NCI-H1105 (cell line): ENCODE results near the gene SMYD3.

Source experiments
- DNase-seq: peaks from one replicate; lab custom pipeline; 2025; lab: John Stamatoyannopoulos, UW

SMYD3 gene

DNA sequence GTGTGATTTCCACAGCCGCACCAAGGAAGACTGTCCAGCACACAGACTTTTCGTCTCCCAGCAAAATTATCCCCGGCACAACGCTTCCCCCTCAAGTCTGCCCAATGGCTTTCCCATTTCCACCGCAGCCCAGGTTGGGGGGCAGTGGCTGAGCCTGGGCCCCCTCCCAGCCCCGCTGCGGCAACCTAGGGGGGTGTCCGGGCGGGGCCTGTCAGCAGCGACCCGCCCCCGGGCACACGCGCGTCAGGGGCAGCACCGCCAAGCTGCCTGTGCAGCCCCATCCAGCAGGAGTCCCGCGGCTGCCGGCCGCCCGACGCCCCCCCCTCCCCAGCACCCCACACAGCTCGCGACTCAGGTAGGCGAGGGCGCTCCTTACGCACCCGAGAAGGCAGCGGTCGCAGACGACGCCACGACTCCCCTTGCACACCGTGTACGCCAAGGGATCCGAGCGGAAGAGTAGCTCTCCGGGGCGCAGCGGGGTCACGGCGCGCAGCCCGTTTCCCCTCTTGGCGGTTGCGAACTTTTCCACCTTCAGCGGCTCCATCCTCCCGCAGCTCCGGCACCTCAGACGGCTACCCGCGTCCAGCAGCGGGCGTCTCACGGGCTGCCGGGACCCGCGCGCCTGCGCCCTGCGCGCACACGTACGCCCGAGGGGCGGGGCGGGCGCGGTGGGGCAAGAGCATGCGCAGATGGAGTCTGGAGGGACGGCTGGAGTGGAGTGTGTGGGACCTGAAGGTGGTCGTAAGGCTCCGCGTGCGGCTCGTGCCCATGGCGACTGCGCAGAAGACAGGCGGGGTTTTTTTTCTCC, at the start of gene SMYD3:
Gene SMYD3 (minus strand): TSS at position 606 of the 808 bp plus-strand sequence.
- DNase-seq = peak; percentile 48

DNA sequence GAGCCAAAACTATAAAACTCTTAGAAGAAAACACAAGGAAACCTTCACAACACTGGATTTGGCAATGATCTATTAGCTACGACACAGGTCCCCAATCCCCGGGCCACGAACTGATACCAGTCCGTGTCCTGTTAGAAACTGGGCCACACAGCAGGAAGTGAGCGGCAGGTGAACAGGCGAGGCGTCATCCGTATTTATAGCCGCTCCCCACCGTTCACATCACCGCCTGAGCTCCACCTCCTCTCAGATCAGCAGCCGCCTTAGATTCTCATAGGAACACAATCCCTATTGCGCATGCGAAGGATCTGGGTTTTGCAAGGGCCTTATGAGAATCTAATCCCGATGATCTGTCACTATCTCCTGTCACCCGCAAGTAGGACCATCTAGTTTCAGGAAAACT, 47.1 kb upstream of the SMYD3 start:
- DNase-seq = no peak

DNA sequence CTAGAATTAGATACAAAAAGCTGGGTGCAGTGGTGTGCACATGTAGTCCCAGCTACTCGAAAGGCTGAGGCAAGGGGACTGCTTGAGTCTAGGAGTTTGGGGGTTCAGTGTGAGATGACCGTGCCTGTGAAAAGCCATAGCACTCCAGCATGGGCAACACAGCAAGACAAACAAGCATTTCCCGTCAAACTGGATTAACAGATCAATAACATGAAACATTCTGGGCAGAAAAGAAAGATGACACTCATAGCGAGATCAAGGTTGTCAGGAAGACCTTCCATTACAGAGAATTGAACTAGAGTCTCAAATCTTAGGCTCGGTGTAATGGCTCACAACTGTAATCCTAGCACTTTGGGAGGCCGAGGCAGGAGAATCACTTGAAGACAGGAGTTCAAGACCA, 45.0 kb upstream of the SMYD3 start:
- no peak for DNase-seq

DNA sequence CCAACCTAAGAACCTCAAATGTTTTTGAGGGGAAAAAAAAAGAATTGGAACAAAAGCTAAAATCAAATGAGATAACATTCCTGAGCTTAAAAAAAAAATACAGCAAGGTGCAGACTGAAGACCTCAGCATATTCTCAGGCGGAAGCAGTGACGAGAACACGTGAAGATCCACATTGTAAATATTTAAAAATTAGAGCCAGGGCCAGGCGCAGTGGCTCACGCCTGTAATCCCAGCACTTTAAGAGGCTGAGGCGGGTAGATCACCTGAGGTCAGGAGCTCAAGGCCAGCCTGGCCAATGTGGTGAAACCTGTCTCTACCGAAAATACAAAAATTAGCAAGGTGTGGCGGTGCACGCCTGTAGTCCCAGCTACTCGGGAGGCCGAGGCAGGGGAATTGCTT, 43.3 kb upstream of the SMYD3 start:
- no peak for DNase-seq

DNA sequence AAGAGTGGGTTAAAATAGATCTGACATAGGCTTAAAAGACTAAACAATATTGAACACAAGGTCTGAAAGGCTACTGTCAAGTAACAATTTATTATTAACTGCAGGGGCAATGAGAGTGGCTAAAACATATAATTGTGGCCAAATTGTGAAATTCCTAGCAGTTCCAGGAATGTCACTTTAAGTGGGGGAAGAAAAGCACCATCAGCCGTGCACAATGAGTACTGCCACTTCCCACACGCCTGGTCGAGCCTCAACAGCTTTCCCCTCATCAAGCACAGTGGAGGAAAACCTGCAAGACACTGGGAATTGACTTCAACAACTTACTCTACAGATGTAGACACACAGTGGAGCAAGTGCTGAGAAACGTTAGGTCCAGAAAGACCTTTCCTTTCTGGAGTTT, 42.6 kb upstream of the SMYD3 start:
- DNase-seq = no peak

DNA sequence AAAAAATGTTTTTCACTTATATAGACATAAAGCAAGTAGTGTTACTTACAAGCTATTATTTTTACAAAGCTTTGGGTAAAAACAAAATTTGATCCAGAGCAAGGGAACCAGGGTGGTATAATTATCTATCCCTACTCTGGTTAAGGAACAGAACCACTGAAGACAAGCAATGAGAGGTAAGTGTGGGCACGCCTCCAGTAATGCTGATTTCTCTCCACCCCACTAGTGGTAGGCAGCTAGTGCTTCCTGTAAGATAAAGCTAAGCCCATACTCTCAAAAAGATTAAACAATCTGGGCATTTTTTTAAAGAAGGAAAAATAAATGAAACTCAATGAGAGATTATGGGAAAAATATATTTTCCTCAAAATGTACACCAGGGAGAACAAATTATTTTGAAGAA, 36.9 kb upstream of the SMYD3 start:
- no peak for DNase-seq

DNA sequence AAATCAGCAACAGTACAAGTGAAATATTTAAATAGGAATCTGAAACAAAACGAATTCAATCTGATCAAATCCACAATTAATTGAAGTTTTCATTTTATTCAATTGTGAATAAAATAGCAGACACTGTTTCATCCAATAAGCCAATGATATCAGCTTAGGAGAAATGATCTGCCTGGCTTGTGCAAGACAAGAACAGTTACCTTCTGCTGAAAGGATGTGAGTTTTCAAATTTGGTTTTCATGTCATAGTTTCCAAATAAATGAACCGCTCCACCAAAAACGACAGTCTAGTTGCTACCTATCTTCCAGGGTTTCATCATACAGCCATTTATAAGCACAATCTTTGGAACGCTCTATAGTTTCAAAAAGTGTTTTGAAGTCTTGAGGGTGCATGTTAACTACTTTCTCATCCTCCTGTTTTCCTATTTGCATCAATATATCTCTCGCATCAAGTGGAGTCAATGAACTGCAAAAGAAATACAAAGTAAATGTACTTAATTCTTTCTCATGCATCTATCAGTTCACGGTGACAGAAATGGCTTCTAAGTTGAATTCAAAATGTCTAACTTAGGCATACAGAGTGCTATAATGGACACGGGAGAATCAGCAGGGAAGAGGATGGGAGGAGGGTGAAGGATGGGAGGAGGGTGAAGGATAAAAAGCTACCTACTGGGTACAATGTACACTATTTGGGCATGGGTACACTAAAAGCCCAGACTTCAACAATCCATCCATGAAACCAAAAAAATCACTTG, 33.8 kb upstream of the SMYD3 start:
- DNase-seq = no peak

DNA sequence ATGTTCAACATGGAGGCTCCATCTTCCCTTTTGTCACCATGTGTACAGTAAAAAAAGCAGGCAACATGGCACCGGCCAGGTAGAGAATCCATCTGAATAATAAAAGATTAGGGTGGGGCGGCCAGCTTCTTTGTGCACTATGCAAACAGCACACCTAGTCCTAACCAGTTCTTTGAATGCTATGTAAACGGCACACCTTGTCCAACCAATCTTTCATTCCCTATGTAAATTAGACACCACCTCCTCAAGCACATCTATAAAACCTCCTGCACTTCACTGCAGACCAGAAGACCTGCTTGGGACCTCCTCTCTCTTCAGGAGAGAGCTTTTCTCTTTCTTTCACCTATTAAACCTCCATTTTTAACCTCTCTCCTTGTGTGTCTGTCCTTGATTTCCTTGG, 30.8 kb upstream of the SMYD3 start:
- no peak for DNase-seq

DNA sequence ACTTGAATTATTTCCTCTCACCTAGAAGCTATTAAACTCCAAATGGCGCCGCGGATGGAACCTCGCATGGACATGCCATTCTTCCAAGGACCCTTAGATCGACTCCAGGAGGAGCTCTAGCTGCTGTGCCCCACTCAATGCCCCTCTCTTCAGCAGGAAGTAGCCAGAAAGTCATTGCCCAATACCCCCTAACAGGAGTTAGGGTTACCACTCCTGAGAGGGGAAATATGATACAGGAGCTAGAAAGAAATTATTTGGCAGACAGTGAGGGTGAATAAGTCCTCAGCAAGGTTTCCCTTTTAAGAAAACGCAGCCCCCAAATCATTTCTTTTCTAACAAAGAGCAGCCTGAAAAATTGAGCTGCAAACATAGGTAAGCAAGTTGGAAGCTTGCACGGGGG, 30.4 kb upstream of the SMYD3 start:
- no peak for DNase-seq

DNA sequence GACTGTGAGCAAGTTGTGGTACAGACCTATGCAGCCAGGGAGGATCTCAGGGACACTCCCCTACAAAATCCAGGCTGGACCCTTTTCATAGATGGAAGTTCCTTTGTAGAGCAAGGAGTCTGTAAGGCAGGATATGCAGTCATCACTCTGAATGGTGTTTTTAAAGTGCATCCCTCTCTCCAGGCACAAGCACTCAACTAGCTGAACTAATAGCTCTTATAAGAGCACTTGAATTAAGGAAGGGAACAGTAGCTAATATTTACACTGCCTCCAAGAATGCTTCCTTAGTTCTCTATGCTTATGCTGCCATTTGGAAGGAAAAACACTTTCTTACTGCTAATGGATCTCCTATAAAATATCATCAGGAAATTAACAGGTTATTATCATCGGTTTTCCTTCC, 27.0 kb upstream of the SMYD3 start:
- no peak for DNase-seq

DNA sequence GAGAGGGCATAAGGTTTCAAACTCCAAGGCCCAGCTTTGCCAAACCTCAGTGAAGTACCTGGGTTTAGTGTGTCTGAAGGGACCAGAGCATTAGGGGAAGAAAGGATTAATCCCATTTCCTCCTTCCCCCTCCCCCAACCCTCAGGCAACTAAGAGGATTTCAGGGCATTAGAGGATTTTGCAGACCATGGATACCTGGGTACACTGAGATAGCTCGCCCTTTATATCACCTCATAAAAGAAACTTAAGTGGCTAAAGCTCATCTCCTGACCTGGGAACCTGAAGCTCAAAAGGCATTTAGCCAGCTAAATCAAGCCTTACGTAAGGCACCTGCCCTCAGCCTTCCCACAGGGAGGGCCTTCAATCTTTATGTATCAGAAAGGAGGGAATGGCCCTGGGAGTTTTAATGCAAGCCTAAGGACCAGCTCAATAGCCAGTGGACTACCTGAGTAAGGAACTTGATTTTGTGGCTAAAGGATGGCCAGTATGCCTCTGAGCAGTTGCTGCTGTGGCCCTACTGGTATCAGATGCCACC, 26.4 kb upstream of the SMYD3 start:
- no peak for DNase-seq

DNA sequence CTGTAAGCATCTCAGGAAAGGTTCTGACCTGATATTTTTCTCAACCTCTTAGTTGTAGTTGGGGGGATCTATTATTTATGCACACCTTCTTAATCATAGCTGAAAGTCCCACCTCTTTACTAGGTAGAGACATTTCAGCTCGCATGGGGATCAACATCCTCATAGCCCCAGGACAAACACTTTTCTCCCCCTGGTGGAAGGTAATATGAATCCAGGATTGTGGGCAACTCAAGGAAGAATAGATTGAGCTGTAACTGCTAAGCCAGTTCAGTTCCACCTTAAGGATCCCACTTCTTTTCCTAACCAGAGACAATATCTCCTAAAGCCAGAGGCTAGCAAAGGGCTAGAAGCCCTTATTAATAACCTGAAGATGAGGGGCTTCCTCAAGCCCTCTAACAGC, 25.4 kb upstream of the SMYD3 start:
- DNase-seq = no peak

DNA sequence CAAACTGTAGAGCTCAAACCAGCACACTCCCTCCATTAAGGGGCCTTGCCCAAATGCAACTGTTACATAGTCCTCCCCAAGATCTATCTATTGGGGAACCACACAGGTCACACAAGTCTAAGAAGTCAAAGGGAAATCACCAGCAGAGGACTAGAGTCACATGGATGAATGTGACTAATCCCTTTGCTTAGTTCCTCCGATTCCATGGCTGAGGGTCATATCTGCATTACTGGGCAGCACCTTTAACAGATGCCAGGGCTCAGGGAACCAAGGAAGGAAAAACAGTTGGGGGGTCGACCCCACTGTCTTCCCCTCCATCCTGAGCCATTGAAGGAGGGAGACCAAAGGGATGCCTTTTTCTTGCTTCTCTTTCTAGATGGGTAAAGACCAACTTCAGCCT, 23.4 kb upstream of the SMYD3 start:
- DNase-seq = no peak

DNA sequence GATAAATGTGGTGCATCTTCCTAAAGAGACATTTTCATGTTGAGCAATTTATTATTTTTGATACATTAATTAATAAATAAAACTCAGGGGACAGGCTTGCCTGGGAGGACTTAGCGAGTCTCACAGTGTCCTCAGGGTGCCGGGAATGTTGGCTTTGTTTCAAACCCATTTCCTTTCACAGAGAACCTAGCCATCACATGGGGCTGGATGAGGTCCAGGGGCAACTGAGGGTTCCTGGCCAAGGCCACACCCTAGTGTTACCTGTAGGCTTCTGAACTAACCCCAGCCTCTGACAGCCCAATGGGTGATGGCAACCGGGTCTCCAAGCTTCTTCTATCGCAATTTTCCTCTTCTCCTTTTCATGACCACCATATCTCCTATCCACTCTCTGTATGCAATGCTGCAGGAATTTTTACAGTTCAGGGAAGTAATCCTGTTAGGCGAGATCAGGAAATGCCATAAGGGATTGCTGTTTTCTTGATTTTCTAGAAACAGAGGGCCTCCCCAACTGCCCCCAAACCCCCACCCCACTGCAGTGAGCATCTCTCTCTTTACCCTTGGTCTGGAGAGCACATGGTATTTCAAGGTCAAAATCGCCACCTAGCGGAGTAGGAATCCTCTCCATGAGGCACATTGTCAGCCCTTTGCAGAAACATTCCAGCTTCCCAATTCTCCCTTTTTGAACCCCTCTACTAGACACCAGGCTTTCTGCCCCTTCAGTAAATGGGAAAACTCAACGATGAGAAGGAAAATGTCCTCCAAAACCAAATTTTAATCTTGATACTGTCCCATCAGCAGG, 22.1 kb upstream of the SMYD3 start:
- no peak for DNase-seq

DNA sequence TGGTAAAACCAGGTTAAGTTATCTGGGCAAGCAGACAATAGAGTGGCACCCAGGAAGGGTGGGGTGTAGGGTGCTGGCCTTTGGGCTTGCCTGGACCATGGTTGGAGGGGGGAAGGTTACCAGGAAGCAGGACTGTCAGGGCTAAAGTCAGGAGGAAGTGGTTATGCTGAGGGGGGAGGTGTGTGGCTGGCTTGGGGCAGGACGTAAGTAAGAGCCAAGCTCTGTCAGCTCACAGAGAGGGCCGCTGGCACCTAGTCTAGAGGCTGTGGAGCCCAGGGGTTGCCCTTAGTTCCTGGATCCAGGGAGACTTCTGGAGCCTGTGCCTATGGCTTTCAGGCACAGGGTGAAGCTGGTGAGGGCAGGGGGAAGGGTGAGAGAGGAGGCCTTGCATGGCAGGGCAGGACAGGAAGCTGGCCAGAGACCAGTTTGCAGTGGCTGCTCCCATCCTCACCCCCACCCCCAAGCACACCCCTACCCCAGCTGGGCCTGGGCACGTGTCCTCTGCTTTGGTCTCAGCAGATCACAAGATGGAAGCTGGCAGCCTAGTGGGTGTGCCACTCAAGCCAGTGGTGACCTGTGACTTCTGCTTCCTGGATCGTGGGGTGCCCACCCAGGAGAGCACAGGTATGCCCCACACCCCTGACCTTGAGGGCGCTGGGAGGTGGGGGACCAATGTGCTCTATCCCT, 20.5 kb upstream of the SMYD3 start:
- DNase-seq = no peak

DNA sequence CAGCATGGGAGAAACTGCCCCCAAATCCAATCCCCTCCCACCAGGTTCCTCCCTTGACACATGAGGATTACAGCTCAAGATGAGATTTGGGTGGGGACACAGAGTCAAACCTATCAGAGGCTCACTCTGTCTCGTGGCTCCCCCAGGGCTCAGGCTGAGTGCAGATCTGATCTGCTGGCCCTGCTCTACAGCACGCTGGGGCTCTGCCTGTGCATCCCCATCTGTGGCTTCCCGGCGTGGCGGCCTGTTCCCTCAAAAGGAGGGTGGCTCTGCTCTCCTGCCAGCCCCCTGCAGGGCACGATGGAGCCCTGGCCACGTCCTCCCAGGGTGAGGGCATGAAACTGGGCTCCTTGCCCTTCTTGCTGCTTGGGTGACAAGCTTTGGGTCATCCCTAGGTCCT, 19.8 kb upstream of the SMYD3 start:
- no peak for DNase-seq

DNA sequence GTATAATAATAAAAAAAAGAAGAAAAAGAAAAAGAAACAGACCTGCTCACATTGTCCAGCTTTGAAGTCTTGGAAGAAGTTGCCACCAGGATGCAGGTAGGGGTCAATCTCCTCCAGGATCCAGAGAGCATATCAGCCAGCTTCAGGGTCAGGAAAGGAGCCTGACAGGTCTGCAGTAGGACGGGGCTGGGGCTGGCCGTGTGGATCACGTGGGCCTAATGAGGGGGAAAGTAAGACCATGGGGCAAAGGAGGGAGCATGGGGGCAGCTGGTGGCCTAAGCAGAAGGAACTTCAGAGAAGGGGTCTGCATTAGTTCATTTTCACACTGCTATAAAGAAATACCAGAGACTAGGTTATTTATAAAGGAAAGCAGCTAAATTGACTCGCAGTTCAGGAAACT, 19.3 kb upstream of the SMYD3 start:
- no peak for DNase-seq

DNA sequence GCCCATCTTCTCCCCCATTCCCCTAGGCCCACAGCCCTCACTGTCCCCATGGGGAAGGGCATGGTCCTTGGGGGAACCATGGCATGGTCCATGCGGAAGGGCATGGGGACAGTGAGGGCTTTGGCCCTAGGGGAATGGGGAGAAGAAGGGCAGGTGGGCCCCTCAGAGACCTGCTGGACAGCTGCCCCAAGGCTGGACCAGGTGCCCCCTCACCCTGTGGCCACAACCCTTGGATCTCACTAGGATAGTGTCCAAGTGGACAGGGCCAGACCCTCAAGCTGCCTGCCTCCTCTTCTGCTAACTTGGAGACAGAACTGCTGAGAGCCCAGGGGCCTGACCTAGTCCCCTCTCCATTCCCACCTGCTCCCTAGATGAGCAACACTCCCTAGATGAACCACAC, 12.4 kb upstream of the SMYD3 start:
- DNase-seq = no peak

DNA sequence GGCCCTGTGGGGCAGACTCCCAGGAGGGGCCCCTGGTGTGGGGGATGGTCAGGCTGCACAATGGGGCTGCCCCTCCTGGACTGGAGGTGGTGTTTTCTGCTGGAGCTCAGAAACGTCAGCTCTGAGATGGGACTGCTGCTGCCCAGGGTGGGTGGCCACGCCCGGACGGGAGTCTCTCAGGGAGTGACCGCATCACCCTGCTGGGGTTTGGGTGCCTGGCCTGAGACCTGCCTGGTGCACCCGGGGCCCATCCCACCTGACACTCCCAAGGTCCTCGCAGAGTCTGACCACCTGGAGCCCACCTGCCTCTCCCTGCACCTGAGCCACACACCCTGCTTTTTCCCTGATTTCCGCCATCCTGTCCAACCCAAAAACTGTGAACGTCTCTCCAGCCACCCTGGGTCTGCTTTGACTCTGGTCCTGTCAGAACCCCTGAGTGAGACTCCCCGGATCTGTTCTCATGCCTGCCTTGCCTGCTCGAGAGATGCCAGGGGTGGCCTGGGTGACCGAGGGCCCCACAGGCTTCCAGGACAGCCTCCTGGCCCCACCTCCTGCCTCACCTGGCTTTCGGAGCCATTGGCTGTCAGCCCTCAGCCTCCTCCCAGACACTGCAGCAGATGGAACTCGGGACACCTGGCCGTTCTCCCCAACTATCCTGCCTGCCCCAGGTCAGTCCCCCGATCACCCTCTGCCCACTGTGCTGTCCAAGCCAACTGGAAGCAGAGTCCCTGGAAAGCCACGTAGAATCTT, 11.6 kb upstream of the SMYD3 start:
- no peak for DNase-seq

DNA sequence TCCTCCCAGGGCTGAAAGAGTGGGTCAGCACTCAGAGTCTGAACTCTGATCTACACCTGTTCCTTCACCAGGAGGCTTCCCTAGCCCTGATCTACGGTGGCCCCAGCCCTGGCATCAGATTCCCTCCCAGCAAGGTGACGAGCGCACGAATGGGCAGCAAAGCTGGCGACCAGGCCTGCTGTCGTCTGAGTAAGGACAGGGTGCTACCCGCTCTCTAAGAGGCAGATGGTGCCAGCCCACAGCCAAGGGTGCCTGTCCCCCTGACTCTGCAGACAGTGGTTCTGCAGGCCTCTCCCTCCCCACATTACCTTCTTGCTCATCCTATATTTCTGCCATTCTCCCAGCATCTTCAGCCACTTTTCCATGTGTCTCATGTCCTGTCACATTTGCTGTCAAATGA, 10.3 kb upstream of the SMYD3 start:
- no peak for DNase-seq

DNA sequence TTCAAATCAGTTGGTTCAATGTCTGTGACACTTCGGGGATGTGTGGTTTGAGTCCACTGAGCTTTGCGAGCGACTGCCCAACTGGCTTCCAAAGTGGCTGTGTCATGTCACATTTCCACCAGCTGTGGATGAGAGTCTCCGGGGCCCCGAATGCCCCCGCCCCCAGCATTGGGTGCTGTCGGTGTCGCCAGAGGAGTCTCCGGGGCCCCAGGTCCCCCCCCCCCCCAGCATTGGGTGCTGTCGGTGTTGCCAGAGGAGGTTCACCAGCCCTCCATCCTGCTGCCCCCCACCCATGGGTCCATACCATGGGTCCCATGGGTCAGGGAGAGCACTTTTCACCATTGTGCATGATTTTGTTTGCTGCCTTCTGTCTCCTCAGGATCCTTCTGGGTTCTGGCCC, 9.0 kb upstream of the SMYD3 start:
- no peak for DNase-seq
